GM21737 (cell line): ENCODE measurements around the gene GINS2.

Experiments
- ATAC-seq: cut with Tn5 transposase; IDR thresholded peaks from one replicate; pipeline ENCODE4 v1.9.1; 2021; ENCODE audit warnings: mild to moderate bottlenecking, moderate library complexity; ENCODE audit not compliant: unreplicated experiment

The GINS2 gene

DNA sequence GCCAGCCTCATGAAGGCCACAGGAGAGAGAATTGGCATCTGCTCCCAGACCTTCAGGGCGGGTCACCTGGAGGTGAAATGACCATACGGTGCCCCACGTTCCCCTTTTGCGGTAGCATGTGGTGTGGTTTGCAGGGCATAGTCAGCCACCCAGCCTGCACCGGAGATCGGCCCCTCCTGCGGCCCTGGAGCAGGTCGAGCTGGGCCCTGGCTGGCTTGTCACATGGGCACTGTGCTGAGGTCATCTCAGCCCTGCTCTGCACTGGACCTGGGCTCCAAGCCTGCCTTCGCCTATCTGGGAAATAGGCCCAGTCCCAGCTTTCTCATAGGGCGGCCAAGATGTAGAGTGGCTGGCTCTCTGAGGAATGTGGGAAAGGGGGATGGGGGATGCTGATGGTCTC is 59.4 kb downstream of the GINS2 start:
- no peak for ATAC-seq

DNA sequence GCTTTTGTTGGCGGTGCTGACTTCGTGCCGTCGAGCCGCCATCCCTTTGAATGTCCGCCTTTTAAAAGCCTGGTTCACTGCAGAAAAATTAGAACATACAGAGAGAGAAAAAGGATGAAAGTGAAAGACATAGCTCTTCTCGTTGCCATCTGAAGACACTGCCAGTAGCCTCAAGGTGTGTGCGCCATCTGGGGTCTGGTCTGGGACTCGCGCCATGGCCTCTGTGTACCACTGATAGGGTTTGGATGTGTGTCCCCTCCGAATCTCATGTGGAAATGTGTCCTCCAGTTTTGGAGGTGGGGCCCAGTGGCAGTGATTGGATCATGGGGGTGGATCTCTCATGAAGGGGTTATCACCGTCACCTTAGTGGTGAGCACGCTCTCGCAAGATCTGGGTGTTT is 60.1 kb downstream of the GINS2 start:
- ATAC-seq = no peak

DNA sequence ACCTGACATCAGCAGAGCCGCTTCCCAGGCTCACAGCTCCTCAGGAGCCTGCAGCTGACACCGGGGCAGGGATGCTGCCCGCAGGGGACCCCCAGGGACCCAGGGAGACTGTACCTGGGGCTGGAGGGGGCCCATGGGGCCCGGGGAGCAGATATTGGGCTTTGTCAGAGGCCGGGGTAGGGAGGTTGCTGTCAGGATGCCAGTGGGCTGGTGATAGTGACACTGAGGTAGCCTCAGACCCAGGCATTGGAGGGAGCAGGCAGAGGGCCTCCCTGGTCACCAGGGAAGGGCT is 60.5 kb downstream of the GINS2 start:
- no peak for ATAC-seq

DNA sequence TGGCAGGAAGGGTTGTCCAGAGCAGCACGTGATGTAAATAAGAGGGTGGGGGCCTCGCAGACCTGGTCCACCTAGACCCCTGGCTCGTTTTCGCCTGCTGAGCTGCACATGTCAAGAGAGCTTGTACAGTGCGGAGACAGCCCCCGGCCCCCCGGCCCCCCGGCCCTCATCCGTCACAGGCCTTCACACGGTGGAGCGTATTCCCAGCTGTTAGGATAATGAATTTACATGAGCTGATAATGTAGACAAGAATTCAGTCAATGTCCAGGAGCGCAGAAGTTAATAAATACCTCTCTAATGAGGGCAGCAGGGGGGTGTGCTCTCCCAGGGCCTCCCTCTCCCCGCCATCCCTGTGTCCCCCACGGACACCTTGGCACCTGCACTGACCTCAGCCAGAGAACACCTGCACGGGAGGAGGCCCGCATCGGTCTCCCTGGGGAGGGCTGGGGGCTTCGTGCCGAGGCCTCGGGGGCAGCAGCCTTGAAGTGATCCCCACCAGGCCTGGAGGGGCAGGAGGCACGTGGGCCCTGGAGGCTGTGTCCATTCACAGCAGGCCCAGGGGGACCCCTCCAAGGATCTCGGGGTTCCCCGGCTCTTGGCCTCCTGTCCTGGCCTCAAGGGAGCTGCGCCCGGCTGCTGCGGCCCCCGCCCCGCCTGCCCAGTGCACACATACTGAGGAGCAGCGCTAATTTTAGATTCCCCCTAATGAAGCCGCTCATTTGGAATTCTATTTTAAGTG is 61.1 kb downstream of the GINS2 start:
- no peak for ATAC-seq

DNA sequence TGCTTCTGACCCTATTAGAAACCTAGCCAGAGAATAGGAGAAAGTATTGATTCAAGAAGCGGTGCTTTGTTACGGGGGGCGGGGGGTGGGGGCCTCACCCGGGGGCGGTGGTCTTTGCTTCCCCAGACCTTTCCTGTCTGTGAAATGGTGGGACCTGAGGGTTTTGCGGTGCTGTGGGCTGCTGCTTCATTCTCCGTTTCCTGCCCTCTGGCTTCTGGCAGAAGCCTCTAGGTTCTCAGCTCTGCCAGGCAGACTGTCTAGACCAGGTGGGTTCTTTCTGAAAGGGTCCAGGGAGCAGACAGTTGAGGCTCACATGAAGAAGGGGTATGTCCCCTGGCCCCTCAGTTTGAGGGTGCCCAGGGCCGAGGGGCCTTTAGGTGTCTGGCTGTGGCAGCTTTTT is 61.7 kb downstream of the GINS2 start:
- ATAC-seq = no peak
